HepG2 (cell line): ENCODE measurements around the gene MRPL39. TPM values are rescaled to one million over a fixed set of nuclear protein-coding genes. Genes with fewer than 3 reads are reported as not detected.

Experiments used
- ATAC-seq: fragments of 200-7000 bp; cut with Tn5 transposase; 3 replicates; pipeline ENCODE4 v1.9.1; 2020; ENCODE audit warnings: mild to moderate bottlenecking, moderate library complexity
- BruUV-seq: library from RNA; stranded (reverse); fragments of 400-500 nt; replicated peaks from 2 replicates; lab custom pipeline; 2021; lab: Mats Ljungman, UMichigan
- CTCF ChIA-PET: fragments of 300-600 bp; formaldehyde crosslinking; extraction: SDS; loops from one replicate; lab custom pipeline; 2021; ENCODE audit warnings: low total read pairs, inconsistent platforms, low intra/inter-chr PET ratio; lab: Yijun Ruan, JAX
- POLR2A ChIA-PET: fragments of 350-600 bp; sonication (Branson Sonifier 250); formaldehyde crosslinking; loops from one replicate; lab custom pipeline; 2020; ENCODE audit warnings: antibody characterized with exemption, inconsistent platforms; lab: Yijun Ruan, JAX
- DNase-seq: peaks from one replicate; pipeline ENCODE4 v3.0.0-alpha.2; 2015; ENCODE audit warnings: low spot score
- FAIRE-seq: peaks from 3 replicates; lab custom pipeline; 2011; peaks lifted over from hg19 to GRCh38; lab: Jason Lieb, UNC
- H2AFZ ChIP-seq: one replicate; pipeline ENCODE4 v1.6.1; 2011; ENCODE audit warnings: low read length, inconsistent platforms
- H3K27ac ChIP-seq: fragments of 300-600 bp; 3 replicates; pipeline ENCODE4 v1.8.0; 2011; ENCODE audit warnings: mixed run types, mild to moderate bottlenecking, mixed read lengths, low read length, inconsistent platforms; ENCODE audit not compliant: insufficient read depth; ENCODE audit errors: extremely low read length
- H3K27me3 ChIP-seq, 2 experiments: fragments of 200-600 bp in 1 of 2; 2 replicates in 1 of 2; 3 replicates in 1 of 2; pipeline versions ENCODE4 v1.6.0 to v1.8.0; 2011; ENCODE audit warnings: low read length in 2 of 2, mild to moderate bottlenecking in 2 of 2, moderate library complexity in 2 of 2, inconsistent platforms in 1 of 2; ENCODE audit not compliant: insufficient read depth in 2 of 2, control insufficient read depth in 1 of 2
- H3K36me3 ChIP-seq, 2 experiments: fragments of 200-600 bp in 1 of 2; replicated peaks in 1 of 2; 2 replicates in 1 of 2; 3 replicates in 1 of 2; pipeline versions ENCODE4 v1.5.1 to v1.8.0; 2011; ENCODE audit warnings: low read length in 2 of 2, inconsistent platforms in 1 of 2; ENCODE audit not compliant: insufficient read depth in 2 of 2, control insufficient read depth in 1 of 2
- H3K4me1 ChIP-seq: 2 replicates; pipeline ENCODE4 v1.5.1; 2012; ENCODE audit warnings: low read length, inconsistent platforms; ENCODE audit not compliant: insufficient read depth
- H3K4me2 ChIP-seq: 2 replicates; pipeline ENCODE4 v1.6.0; 2011; ENCODE audit warnings: low read depth, low read length, inconsistent platforms
- H3K4me3 ChIP-seq, 3 experiments: fragments of 200-600 bp in 1 of 3; sonication (generic), shearing (Covaris generic) in 1 of 3; replicated peaks in 1 of 3; 2 replicates each; pipeline ENCODE4 v1.5.1; 2011 to 2016; ENCODE audit warnings: low read length in 3 of 3, inconsistent platforms in 2 of 3, low read depth in 2 of 3, mild to moderate bottlenecking in 2 of 3, control low read depth in 1 of 3, mixed read lengths in 1 of 3; ENCODE audit not compliant: insufficient read depth in 1 of 3
- H3K79me2 ChIP-seq: one replicate; pipeline ENCODE4 v1.6.1; 2011; ENCODE audit warnings: low read length, inconsistent platforms; ENCODE audit not compliant: insufficient read depth
- H3K9ac ChIP-seq: 2 replicates; pipeline ENCODE4 v1.6.0; 2011; ENCODE audit warnings: mild to moderate bottlenecking, low read depth, low read length, inconsistent platforms; ENCODE audit not compliant: insufficient read depth
- H3K9me3 ChIP-seq: 2 replicates; pipeline ENCODE4 v1.5.1; 2012; ENCODE audit warnings: mild to moderate bottlenecking, low read length
- H4K20me1 ChIP-seq: 2 replicates; pipeline ENCODE4 v1.6.0; 2011; ENCODE audit warnings: inconsistent platforms, mild to moderate bottlenecking, low read length, moderate library complexity; ENCODE audit not compliant: insufficient read depth
- BRCA1 ChIP-seq: sonication (generic); formaldehyde crosslinking; IDR thresholded peaks from 2 replicates; pipeline ENCODE4 v1.4.0; 2020; ENCODE audit warnings: missing genetic modification reagents
- CREM ChIP-seq, 2 experiments: sonication (generic) in 1 of 2; formaldehyde crosslinking in 1 of 2; IDR thresholded peaks; 2 replicates each; pipeline versions ENCODE4 v1.4.0 to v1.6.1; 2016 to 2020; ENCODE audit warnings: antibody characterized with exemption in 1 of 2, mild to moderate bottlenecking in 1 of 2, missing genetic modification reagents in 1 of 2
- FOXJ3 ChIP-seq: sonication (generic); formaldehyde crosslinking; IDR thresholded peaks from 2 replicates; pipeline ENCODE4 v1.4.0; 2020; ENCODE audit warnings: missing genetic modification reagents, mild to moderate bottlenecking, borderline replicate concordance
- HDAC1 ChIP-seq: sonication (generic); formaldehyde crosslinking; IDR thresholded peaks from 2 replicates; pipeline ENCODE4 v1.5.1; 2020; ENCODE audit warnings: mild to moderate bottlenecking, missing genetic modification reagents
- ISL2 ChIP-seq: sonication (generic); formaldehyde crosslinking; IDR thresholded peaks from 2 replicates; pipeline ENCODE4 v1.5.0; 2020; ENCODE audit warnings: missing genetic modification reagents
- MAFF ChIP-seq: IDR thresholded peaks from 2 replicates; pipeline ENCODE4 v1.6.1; 2011; ENCODE audit warnings: low read depth, low read length, improper control_type of control experiment
- MAZ ChIP-seq, 2 experiments: sonication (generic) in 1 of 2; formaldehyde crosslinking in 1 of 2; IDR thresholded peaks; 2 replicates each; pipeline versions ENCODE4 v1.5.0 to v1.6.1; 2012 to 2020; ENCODE audit warnings: low read depth in 2 of 2, mild to moderate bottlenecking in 2 of 2, borderline replicate concordance in 1 of 2, improper control_type of control experiment in 1 of 2, low read length in 1 of 2, missing genetic modification reagents in 1 of 2, moderate library complexity in 1 of 2
- MEF2D ChIP-seq: sonication (generic); formaldehyde crosslinking; IDR thresholded peaks from 2 replicates; pipeline ENCODE4 v1.5.1; 2020; ENCODE audit warnings: mild to moderate bottlenecking, missing genetic modification reagents
- MEIS2 ChIP-seq: sonication (generic); formaldehyde crosslinking; IDR thresholded peaks from 2 replicates; pipeline ENCODE4 v1.9.0; 2021; ENCODE audit warnings: mild to moderate bottlenecking, missing genetic modification reagents
- MTA1 ChIP-seq: sonication (generic); formaldehyde crosslinking; IDR thresholded peaks from 2 replicates; pipeline ENCODE4 v1.4.0; 2020; ENCODE audit warnings: missing genetic modification reagents, mild to moderate bottlenecking, borderline replicate concordance
- RFX5 ChIP-seq: IDR thresholded peaks from 2 replicates; pipeline ENCODE4 v1.6.1; 2011; ENCODE audit warnings: low read depth, low read length, improper control_type of control experiment
- ZNF264 ChIP-seq: sonication (generic); formaldehyde crosslinking; IDR thresholded peaks from 2 replicates; pipeline ENCODE4 v1.4.0; 2020; ENCODE audit warnings: missing genetic modification reagents
- WGBS: methylation state at CpG from one replicate; pipeline ENCODE4 v1.1.6; 2017; ENCODE audit warnings: low lambda C conversion rate; 5-methylcytosine and 5-hydroxymethylcytosine counted together
- in situ Hi-C: cut with HindIII; loops from 2 replicates; pipeline ENCODE4 v1.10.0; 2017; ENCODE audit warnings: low pct_unique_long_range_greater_than_20kb; ENCODE audit not compliant: extremely low pct_ligation_motif_present
- intact Hi-C: fragments of 100-400 bp; cut with micrococcal nuclease; formaldehyde crosslinking; loops from one replicate; pipeline ENCODE4 v1.10.0; 2022; ENCODE audit not compliant: unreplicated experiment
- polyA plus RNA-seq, 8 experiments: library from polyadenylated mRNA; depleted of rRNA in 3 of 8; stranded (reverse) in 7 of 8; unstranded in 1 of 8; fragments of >200 nt; fragmentation: Illumina TruSeq in 4 of 8; extraction: Trizol in 4 of 8; gene quantifications; 2 replicates each; pipeline versions ENCODE4 v1.2.1 to v1.2.3, GENCODE V29; 2011 to 2016; ENCODE audit warnings: low read depth in 4 of 8, missing spikeins in 1 of 8, mixed read lengths in 1 of 8; ENCODE audit not compliant: insufficient read depth in 1 of 8
- total RNA-seq, 5 experiments: library from RNA; depleted of rRNA; stranded (reverse); fragments of >200 nt; fragmentation: Illumina TruSeq; extraction: Trizol; gene quantifications; 2 replicates each; pipeline ENCODE4 v1.2.3, GENCODE V29; 2016; ENCODE audit warnings: low read depth in 1 of 5
- TF ChIP-seq, protein P1 (sequence below): sonication (generic); formaldehyde crosslinking; IDR thresholded peaks from 2 replicates; pipeline ENCODE4 v1.4.0; 2020; ENCODE audit warnings: missing genetic modification reagents, borderline replicate concordance
- TF ChIP-seq, protein P2 (sequence below): IDR thresholded peaks from 2 replicates; pipeline ENCODE4 v1.6.1; 2018; ENCODE audit warnings: missing genetic modification reagents

The MRPL39 gene
- total and polyA plus RNA-seq, 2 of the 13 experiments (the other 11 are each of a cell fraction or from before 2014, with no cell fraction given) = 29.1 to 91.2 TPM

DNA sequence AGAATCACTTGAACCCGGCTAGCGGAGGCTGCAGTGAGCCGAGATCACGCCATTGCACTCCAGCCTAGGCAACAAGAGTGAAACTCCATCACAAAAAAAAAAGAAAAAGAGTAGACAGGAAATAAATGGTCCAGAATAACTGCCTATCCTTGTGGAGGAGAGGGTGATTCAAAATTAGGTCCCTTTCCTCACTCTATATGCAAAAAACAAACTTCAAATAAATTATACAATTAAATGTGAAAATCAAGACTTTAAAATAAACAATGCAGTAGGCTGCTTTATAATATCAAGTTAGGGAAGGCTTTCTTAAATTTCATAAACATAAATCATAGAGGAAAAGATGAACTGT lies 26.4 kb downstream of the MRPL39 start:
- CTCF ChIA-PET = no interaction called here
- no peaks in the 10 kb centered on the region for H3K79me2 ChIP-seq
- POLR2A ChIA-PET = no interaction called here
- H3K9ac ChIP-seq = no peak overlapping the region
- intact Hi-C loops (no loop called here), in situ Hi-C loops (no loop called here)
- no peaks in the 10 kb centered on the region for H4K20me1 ChIP-seq
- no peaks in the 10 kb centered on the region for H3K4me1 ChIP-seq
- no peak for ATAC-seq
- no peak overlapping the region for H2AFZ ChIP-seq
- no peak overlapping the region for H3K4me2 ChIP-seq
- no peak for DNase-seq
- no peak overlapping the region for H3K27ac ChIP-seq
- no peaks in the 10 kb centered on the region for H3K27me3 ChIP-seq
- 86% methylated on average over 4 of the region's 4 CpGs for WGBS
- no peak overlapping the region for H3K4me3 ChIP-seq
- H3K9me3 ChIP-seq = no peaks in the 10 kb centered on the region
- TF ChIP-seq MAFF (no peak), ZNF264 (CRISPR knock-in tag) (no peak), ISL2 (CRISPR knock-in tag) (no peak), BRCA1 (CRISPR knock-in tag) (no peak), RFX5 (no peak), HDAC1 (CRISPR knock-in tag) (no peak), MTA1 (CRISPR knock-in tag) (no peak), MAZ (IDR thresholded peaks at IDR 0.05; ENCODE audit: borderline replicate concordance, low read depth, low read length) (no peak), MAZ (CRISPR knock-in tag; IDR thresholded peaks at IDR 0.05; ENCODE audit: low read depth) (no peak), CREM (IDR thresholded peaks at IDR 0.05) (no peak), CREM (CRISPR knock-in tag; IDR thresholded peaks at IDR 0.05) (no peak), MEIS2 (no peak), FOXJ3 (CRISPR knock-in tag) (no peak), MEF2D (CRISPR knock-in tag) (no peak)
- TF ChIP-seq, protein P1, sequence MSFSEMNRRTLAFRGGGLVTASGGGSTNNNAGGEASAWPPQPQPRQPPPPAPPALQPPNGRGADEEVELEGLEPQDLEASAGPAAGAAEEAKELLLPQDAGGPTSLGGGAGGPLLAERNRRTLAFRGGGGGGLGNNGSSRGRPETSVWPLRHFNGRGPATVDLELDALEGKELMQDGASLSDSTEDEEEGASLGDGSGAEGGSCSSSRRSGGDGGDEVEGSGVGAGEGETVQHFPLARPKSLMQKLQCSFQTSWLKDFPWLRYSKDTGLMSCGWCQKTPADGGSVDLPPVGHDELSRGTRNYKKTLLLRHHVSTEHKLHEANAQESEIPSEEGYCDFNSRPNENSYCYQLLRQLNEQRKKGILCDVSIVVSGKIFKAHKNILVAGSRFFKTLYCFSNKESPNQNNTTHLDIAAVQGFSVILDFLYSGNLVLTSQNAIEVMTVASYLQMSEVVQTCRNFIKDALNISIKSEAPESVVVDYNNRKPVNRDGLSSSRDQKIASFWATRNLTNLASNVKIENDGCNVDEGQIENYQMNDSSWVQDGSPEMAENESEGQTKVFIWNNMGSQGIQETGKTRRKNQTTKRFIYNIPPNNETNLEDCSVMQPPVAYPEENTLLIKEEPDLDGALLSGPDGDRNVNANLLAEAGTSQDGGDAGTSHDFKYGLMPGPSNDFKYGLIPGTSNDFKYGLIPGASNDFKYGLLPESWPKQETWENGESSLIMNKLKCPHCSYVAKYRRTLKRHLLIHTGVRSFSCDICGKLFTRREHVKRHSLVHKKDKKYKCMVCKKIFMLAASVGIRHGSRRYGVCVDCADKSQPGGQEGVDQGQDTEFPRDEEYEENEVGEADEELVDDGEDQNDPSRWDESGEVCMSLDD (CRISPR knock-in tag) = no peak
- TF ChIP-seq, protein P2, sequence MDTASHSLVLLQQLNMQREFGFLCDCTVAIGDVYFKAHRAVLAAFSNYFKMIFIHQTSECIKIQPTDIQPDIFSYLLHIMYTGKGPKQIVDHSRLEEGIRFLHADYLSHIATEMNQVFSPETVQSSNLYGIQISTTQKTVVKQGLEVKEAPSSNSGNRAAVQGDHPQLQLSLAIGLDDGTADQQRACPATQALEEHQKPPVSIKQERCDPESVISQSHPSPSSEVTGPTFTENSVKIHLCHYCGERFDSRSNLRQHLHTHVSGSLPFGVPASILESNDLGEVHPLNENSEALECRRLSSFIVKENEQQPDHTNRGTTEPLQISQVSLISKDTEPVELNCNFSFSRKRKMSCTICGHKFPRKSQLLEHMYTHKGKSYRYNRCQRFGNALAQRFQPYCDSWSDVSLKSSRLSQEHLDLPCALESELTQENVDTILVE (CRISPR knock-in tag) = no peak
- H3K36me3 ChIP-seq = peaks cover 0 to 5% of the 10 kb centered on the region in 2 experiments; a peak in 1 of 5 replicates
- no peak for FAIRE-seq
- BruUV-seq = no TSS peak
